Neural progenitor cell (in vitro differentiated cells): ENCODE data around the gene YIPF2. TPM values are rescaled to one million over a fixed set of nuclear protein-coding genes. Genes with fewer than 3 reads are reported as not detected.
A peak's percentile ranks its signal among the peaks of the same experiment; 100 is the strongest.

ENCODE experiments used
- DNase-seq: peaks from one replicate; pipeline ENCODE4 v3.0.0-alpha.2; 2016; ENCODE audit warnings: low spot score
- H2AFZ ChIP-seq: fragments of 200-600 bp; sonication (generic); replicated peaks from 2 replicates; pipeline ENCODE4 v1.6.1; 2016; ENCODE audit warnings: antibody characterized with exemption
- H3F3A ChIP-seq: fragments of 200-600 bp; sonication (generic); 2 replicates; pipeline ENCODE4 v1.6.1; 2016; ENCODE audit warnings: antibody characterized with exemption, low read depth
- H3K27ac ChIP-seq: fragments of 200-600 bp; sonication (generic); 2 replicates; pipeline ENCODE4 v1.5.1; 2016; ENCODE audit warnings: mild to moderate bottlenecking
- H3K27me3 ChIP-seq: fragments of 200-600 bp; sonication (generic); 2 replicates; pipeline ENCODE4 v1.6.1; 2016; ENCODE audit warnings: mild to moderate bottlenecking, moderate library complexity
- H3K36me3 ChIP-seq: fragments of 200-600 bp; sonication (generic); 2 replicates; pipeline ENCODE4 v1.5.1; 2016
- H3K4me1 ChIP-seq: fragments of 200-600 bp; sonication (generic); 2 replicates; pipeline ENCODE4 v1.6.1; 2016; ENCODE audit warnings: mixed run types
- H3K4me2 ChIP-seq: fragments of 200-600 bp; sonication (generic); 2 replicates; pipeline ENCODE4 v1.6.1; 2016
- H3K4me3 ChIP-seq: fragments of 200-600 bp; sonication (generic); 2 replicates; pipeline ENCODE4 v1.5.1; 2016
- H3K79me2 ChIP-seq: fragments of 200-600 bp; sonication (generic); 2 replicates; pipeline ENCODE4 v1.6.1; 2016; ENCODE audit warnings: low read depth
- H3K9ac ChIP-seq: fragments of 200-600 bp; sonication (generic); 2 replicates; pipeline ENCODE4 v1.6.1; 2016
- H3K9me3 ChIP-seq: fragments of 200-600 bp; sonication (generic); 2 replicates; pipeline ENCODE4 v1.5.1; 2016; ENCODE audit warnings: low read depth
- H4K20me1 ChIP-seq: fragments of 200-600 bp; sonication (generic); 2 replicates; pipeline ENCODE4 v1.6.1; 2016; ENCODE audit warnings: low read depth
- H3K27ac Mint-ChIP-seq: 3 replicates; pipeline ENCODE4 v1.8.0; 2021; ENCODE audit warnings: mixed read lengths
- H3K27me3 Mint-ChIP-seq: 2 replicates; pipeline ENCODE4 v1.8.0; 2022; ENCODE audit warnings: low read depth, mild to moderate bottlenecking, inconsistent platforms, moderate library complexity, mixed read lengths; ENCODE audit not compliant: insufficient read depth
- H3K36me3 Mint-ChIP-seq: 3 replicates; pipeline ENCODE4 v1.8.0; 2021; ENCODE audit warnings: mixed read lengths
- H3K4me1 Mint-ChIP-seq: 3 replicates; pipeline ENCODE4 v1.8.0; 2021; ENCODE audit warnings: mixed read lengths
- H3K4me3 Mint-ChIP-seq: 3 replicates; pipeline ENCODE4 v1.8.0; 2021; ENCODE audit warnings: mild to moderate bottlenecking, moderate library complexity, mixed read lengths
- H3K9me3 Mint-ChIP-seq: 3 replicates; pipeline ENCODE4 v1.8.0; 2020; ENCODE audit warnings: mixed read lengths
- CTCF ChIP-seq: fragments of 200-600 bp; sonication (generic); IDR thresholded peaks from 2 replicates; pipeline ENCODE4 v1.5.1; 2017; ENCODE audit warnings: antibody characterized with exemption, mild to moderate bottlenecking
- EZH2 ChIP-seq: fragments of 200-600 bp; sonication (generic); IDR thresholded peaks from 2 replicates; pipeline ENCODE4 v1.6.1; 2017; ENCODE audit warnings: antibody characterized with exemption, mild to moderate bottlenecking, moderate library complexity
- EZH2phosphoT487 ChIP-seq: fragments of 200-600 bp; sonication (generic); IDR thresholded peaks from 2 replicates; pipeline ENCODE4 v1.6.1; 2017; ENCODE audit warnings: antibody characterized with exemption
- total RNA-seq: library from RNA; depleted of rRNA; stranded (reverse); fragments of >200 nt; gene quantifications from 2 replicates; pipeline ENCODE4 v1.2.3, GENCODE V29; 2015; ENCODE audit warnings: low replicate concordance

YIPF2 gene
- total RNA-seq, result 11.9 and 36.8 TPM in 2 replicates

DNA sequence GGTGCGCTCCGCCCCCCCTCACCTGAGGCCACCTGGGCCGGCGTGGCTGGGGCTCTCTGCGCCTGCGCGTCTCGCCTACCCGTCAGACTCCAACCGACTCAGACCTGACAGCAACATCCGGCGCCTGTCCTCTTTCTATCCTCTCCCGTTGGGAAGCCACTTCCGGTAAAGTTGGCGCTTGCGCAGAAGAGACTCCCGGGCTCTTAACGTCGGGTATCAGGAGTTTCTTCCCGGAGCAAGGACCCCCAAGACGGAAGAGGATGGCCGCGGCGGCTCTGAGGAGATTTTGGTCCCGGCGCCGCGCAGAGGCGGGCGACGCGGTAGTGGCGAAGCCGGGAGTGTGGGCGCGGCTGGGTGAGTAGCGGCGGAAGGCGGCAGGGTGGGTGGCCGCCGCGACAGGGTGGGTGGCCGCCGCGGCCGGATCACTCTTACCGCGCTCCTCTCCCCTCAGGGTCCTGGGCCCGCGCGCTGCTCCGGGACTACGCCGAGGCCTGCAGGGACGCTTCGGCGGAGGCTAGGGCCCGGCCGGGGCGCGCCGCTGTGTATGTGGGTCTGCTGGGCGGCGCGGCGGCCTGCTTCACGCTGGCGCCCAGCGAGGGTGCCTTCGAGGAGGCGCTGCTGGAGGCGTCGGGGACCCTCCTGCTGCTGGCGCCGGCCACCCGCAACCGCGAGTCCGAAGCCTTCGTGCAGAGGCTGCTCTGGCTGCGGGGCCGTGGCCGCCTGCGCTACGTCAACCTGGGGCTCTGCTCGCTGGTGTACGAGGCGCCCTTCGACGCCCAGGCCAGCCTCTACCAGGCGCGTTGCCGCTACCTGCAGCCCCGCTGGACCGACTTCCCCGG is at the start of gene YIPF2, which contains the start of gene TIMM29:
Gene YIPF2, minus strand, starts transcription at position 77 of the 839 bp plus-strand sequence. CDS start 229 bp downstream, outside the sequence.
Gene TIMM29, plus strand, starts transcription at position 249 of the 839 bp plus-strand sequence. Its CDS starts 12 bp downstream, at position 261.
- Histone ChIP-seq H3K36me3 (no peaks in the 10 kb centered on the region), H3K4me3 (peak within 1 kb of the TSS; percentile 98), H3K9me3 (no peaks in the 10 kb centered on the region), H3K4me1 (peaks cover 6% of the 10 kb centered on the region), H3K27me3 (no peaks in the 10 kb centered on the region), H3K9ac (peak within 1 kb of the TSS; percentile 96), H4K20me1 (peaks cover 12% of the 10 kb centered on the region), H3K27ac (peak within 1 kb of the TSS; percentile 71), H3F3A (no peaks in the 10 kb centered on the region), H3K4me2 (peak within 1 kb of the TSS; percentile 97), H2AFZ (peak within 1 kb of the TSS; percentile 54), H3K79me2 (peaks cover 51% of the 10 kb centered on the region)
- DNase-seq, result peak; percentile 98
- no peak within 1 kb of the TSS for H3K27ac Mint-ChIP-seq
- TF ChIP-seq EZH2phosphoT487 (no peak), EZH2 (no peak), CTCF (no peak)
- H3K4me3 Mint-ChIP-seq, result peak within 1 kb of the TSS; percentile 96
- H3K4me1 Mint-ChIP-seq, result peaks cover 13% of the 10 kb centered on the region
- H3K27me3 Mint-ChIP-seq, result no peaks in the 10 kb centered on the region
- peaks cover 4% of the 10 kb centered on the region for H3K36me3 Mint-ChIP-seq
- no peaks in the 10 kb centered on the region for H3K9me3 Mint-ChIP-seq

DNA sequence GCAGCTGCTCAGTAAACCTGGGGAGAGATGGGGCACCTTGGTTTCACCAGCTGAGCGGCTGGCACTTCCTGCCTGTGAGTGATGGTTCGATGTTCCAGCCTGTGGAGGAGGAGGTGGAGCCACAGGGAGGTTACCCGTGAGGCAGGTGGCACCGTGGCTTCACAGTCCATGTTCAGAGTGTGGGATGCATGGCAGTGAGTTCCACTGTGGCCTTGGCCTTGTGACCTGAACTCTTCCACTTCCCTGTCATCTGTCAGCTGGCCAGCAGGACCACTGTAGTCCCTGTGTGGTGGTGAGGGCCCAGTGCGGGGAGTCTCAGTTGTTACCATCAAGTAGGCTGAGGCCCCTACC is 49.3 kb upstream of the YIPF2 start:
- Histone ChIP-seq H3K4me3 (no peak overlapping the region), H3K79me2 (peaks cover 100% of the 10 kb centered on the region), H4K20me1 (peaks cover 94% of the 10 kb centered on the region), H3K4me1 (no peaks in the 10 kb centered on the region), H3F3A (peaks cover 5% of the 10 kb centered on the region), H3K9me3 (no peaks in the 10 kb centered on the region), H3K36me3 (no peaks in the 10 kb centered on the region), H3K27me3 (no peaks in the 10 kb centered on the region), H3K4me2 (no peak overlapping the region), H3K9ac (no peak overlapping the region), H2AFZ (no peak overlapping the region), H3K27ac (no peak overlapping the region)
- Mint-ChIP-seq H3K9me3 (peaks cover 5% of the 10 kb centered on the region), H3K27ac (no peak overlapping the region), H3K36me3 (peaks cover 28% of the 10 kb centered on the region), H3K4me3 (no peak overlapping the region), H3K27me3 (peaks cover 3% of the 10 kb centered on the region), H3K4me1 (peaks cover 2% of the 10 kb centered on the region)
- no peak for TF ChIP-seq EZH2phosphoT487
- no peak for TF ChIP-seq EZH2
- no peak for TF ChIP-seq CTCF
- DNase-seq, result no peak

GRCh38 chr19:10976131-10976892 is 47.9 kb upstream of the YIPF2 start:
- H3K9me3 Mint-ChIP-seq, result peaks cover 5% of the 10 kb centered on the region
- H3K4me1 Mint-ChIP-seq, result peaks cover 2% of the 10 kb centered on the region
- peaks cover 100% of the 10 kb centered on the region for H3K79me2 ChIP-seq
- peak overlapping the region; percentile 57 for H3K4me3 Mint-ChIP-seq
- no peaks in the 10 kb centered on the region for H3K36me3 ChIP-seq
- no peak overlapping the region for H2AFZ ChIP-seq
- H3K4me3 ChIP-seq, result no peak overlapping the region
- no peak for TF ChIP-seq EZH2
- no peak for TF ChIP-seq EZH2phosphoT487
- H3K27ac ChIP-seq, result no peak overlapping the region
- no peaks in the 10 kb centered on the region for H3K9me3 ChIP-seq
- no peaks in the 10 kb centered on the region for H3K27me3 ChIP-seq
- peak overlapping the region; percentile 83 for H3K27ac Mint-ChIP-seq
- DNase-seq, result no peak
- no peak overlapping the region for H3K9ac ChIP-seq
- no peaks in the 10 kb centered on the region for H3K4me1 ChIP-seq
- peaks cover 5% of the 10 kb centered on the region for H3F3A ChIP-seq
- H3K36me3 Mint-ChIP-seq, result peaks cover 30% of the 10 kb centered on the region
- H3K4me2 ChIP-seq, result no peak overlapping the region
- peaks cover 3% of the 10 kb centered on the region for H3K27me3 Mint-ChIP-seq
- peaks cover 94% of the 10 kb centered on the region for H4K20me1 ChIP-seq
